Stimulated activated CD8-positive, alpha-beta memory T cell treated with anti-CD3 and anti-CD28 coated beads, Interleukin-7, amount 100 ng/mL, for 1 hour (primary cell): ENCODE results near the gene GLYR1.

Experiments used
- DNase-seq, 2 donors: peaks; one replicate each; pipeline ENCODE4 v3.0.0-alpha.2; 2020; ENCODE audit warnings: low read depth in 2 of 2

Gene GLYR1

DNA sequence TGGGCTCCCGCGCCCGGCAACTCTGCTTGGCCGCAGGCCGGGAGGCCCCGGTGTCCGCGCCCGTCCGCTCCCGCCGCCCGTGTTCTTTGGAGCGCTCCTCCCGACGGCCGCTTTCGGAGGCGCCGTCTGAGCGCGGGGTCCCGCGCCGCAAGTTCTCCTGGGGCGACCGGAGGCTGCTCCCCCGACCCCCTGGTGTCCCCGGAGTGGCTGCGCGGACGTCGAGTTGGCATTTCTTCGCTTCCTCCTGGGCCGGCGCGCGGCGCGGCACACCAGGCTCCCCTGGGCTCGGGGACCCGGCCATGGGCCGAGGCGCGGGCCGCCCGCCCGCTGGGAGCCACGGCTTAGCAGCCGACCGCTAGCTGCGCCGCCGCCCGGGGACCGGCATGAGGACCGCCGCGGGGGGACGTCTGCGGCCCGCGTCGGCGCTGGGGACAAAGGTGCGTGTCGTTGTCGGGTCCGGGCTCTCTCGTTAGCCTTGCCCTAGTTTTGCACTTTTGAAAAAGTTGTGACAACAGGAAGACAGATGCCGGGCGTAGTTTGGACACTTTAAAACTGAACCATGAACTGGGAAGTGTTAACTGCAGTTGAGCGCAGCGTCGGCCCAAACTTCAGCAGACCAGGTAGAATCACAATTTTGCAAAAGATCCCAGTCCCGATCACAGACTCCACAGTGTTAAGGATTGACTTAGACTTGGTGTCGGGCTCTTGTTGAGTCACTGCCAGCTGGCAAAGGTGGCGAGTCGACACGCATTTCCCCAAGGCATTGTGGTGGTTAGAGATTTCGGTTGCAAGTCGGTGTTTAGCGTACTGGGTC is 893 bp upstream of the GLYR1 start:
- no peak for DNase-seq

DNA sequence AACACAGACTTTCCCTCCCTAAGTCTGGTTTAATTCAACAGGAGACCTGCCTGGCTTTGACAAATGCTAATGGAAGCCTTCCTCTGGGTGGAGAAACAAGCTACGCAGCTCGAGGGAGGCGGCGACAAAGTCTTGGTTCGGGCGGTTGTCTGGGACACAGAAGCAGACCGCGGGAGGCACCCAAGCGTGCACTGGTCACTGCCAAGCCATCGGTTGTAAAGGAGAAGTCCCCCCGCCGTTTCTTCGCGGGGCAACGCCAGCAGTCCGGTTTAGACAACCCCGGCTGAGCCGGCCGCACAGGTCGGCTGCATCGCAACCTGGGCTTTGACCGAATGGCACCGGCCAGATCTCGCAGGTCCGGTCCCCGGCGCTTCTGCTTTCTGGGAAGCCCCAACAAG is 586 bp downstream of the GLYR1 start:
- no peak for DNase-seq

- no peak for DNase-seq
These were observed 6.1 kb downstream of the GLYR1 start for GRCh38 chr16:4840984-4841383.

DNA sequence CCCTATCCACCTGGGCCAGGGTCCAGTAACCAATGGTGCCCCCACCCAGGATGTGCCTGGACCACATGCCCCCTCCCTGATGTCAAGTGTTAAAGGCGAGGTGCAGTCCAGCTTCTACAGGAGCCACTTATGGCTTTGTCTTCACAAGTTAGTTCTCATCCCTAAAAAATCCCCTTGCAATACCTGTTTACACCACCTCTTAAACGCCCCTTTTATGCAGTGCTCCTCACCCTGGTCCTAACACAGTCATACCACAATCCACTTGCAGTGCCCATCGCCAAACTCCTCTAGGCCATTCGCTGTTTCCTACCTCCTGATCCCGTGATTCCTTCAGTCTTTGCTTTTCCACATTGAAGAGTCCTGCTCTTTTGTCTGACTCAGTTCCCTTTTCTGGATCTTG is 7.1 kb downstream of the GLYR1 start:
- no peak for DNase-seq

GRCh38 chr16:4837733-4838501 is 9.2 kb downstream of the GLYR1 start:
- DNase-seq, result no peak

DNA sequence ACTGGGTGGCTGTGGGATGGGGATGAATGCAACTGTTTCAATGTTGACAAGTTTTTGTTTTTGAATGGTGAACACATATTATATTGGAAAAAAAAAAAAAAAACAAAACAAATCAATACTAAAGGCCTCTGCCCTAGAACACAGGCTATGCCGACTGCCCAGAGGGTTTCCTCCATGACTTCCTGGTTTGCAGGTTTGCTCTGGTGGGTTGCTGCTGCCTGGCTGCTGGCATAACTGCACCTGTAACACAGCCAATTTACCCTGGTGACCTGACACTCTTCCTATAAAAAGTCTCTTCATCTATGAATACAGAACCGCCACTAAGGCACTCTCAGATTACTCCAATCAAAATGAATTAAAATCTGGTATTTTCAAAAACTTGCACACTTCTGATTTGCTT is 10.4 kb downstream of the GLYR1 start:
- no peak for DNase-seq

- DNase-seq, result no peak
These were observed 13.5 kb downstream of the GLYR1 start for GRCh38 chr16:4833584-4833983.

GRCh38 chr16:4832698-4833343 is 14.3 kb downstream of the GLYR1 start:
- no peak for DNase-seq

GRCh38 chr16:4831616-4832015 is 15.5 kb downstream of the GLYR1 start:
- no peak for DNase-seq

DNA sequence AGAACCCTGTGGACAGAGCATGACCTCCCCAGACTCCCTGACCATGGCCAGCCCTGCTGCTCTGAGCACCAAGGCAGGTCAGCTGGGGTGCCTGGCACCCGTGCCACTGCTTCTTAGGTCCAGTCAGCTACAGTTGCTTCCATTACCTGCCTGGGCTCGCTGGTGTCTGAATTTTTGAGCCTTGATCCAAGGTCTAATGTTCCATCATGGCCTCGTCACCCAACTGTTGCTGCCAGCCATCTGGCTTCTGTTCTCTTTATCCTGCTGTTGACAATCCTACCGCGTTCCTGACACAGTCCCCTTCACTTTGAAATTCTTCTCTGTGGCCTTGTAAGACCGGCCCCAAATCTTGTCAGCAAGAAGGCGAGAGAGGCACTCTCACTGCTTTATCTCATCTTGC is 16.7 kb downstream of the GLYR1 start:
- DNase-seq, result no peak

DNA sequence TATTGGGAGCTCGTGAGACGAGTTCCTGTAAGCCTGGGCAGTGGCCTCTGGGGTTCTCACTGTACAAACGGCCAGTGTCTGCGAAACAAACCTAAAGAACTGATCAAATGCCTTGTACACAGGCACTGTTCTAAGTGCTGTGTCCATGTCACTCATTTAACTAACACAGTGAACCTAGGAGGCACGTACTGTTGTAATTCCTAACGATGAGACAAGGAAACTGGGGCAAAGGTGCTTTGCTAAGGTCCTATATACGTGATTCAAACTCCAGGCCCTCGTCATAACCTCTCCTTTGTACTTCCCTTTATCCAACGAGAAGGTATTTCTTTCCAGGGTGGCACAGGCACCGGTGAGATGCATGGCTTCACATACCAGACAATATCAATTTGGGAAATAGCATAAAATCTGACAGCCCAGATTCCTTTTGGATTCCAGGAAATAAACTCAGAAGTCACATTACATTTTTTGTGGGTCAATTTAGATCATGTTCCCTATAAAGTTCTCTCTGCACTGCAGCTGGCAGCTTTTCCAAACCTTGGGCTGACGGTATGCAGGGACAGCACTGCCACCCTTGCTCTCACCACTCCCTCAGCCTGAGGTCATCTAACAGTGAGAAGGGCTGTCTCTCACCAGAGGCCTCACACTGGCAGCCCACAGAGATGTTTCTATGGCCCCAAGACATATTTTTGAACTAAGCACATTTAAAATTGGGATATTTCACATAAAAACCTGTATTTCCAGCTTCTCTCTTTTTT is 18.3 kb downstream of the GLYR1 start:
- no peak for DNase-seq

DNA sequence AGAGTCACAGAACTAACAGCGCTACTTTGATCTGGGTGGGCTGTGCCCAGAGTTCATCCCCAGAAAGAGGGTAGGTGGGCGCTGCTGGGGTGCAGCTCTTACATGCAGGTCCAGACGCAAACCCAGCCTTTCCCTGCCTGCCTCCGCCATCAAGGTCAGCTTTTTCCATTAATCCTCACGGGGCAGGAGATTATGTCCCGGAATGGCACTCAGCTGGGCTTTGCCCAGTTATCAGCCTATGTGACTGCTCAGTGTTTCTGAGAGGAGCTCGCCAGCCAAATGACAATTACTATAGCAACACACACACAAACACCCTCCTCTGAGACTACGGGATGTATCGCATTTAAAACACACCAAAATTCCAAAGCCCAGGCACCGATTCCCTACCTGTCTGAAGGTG is 20.1 kb downstream of the GLYR1 start:
- DNase-seq, result no peak

GRCh38 chr16:4826526-4826925 is 20.6 kb downstream of the GLYR1 start:
- DNase-seq, result no peak

- no peak for DNase-seq
These were observed 21.9 kb downstream of the GLYR1 start for GRCh38 chr16:4825196-4825595.

- no peak for DNase-seq
These were observed 26.4 kb downstream of the GLYR1 start for GRCh38 chr16:4820652-4821051.

- DNase-seq, result no peak
These were observed 32.4 kb downstream of the GLYR1 start for GRCh38 chr16:4814542-4815173.

GRCh38 chr16:4814046-4814445 is 33.0 kb downstream of the GLYR1 start:
- DNase-seq, result no peak

DNA sequence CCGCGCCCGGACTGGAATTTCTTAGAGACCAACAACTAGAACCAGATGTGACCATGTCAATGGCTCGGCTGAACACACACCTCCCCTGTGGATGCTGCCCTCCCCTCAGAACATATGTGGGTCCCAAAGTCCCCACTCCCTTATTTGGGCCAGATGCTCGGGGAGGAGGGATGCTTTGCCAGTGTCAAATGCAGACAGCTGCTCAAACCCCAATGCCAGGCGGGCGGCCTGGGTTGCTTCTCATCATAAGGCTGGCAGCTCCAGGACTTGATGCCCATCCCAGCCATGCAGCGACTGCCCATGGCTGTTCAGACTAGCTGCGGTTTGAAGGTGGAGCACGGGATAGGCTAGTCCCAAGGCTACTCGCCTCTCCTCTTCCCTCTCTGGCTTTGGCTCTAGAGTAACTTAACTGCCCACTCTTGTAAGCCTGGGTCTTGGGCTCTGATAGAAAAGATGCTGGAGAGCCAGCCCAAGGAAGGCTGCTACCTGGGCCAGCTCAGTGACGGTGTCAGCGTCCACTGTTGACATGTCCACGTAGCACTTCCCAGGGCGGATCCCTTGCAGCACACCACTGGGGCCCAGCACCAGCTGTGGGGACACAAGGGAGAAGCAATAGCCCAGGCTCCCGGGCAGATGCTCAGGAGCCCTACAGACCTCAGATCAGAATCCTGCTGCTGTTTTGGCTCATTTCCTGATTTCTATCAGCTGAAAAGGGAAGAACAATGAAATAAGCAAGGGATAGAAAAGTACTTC is 33.7 kb downstream of the GLYR1 start:
- DNase-seq, result no peak

- DNase-seq, result no peak
These were observed 35.3 kb downstream of the GLYR1 start for GRCh38 chr16:4811773-4812172.

DNA sequence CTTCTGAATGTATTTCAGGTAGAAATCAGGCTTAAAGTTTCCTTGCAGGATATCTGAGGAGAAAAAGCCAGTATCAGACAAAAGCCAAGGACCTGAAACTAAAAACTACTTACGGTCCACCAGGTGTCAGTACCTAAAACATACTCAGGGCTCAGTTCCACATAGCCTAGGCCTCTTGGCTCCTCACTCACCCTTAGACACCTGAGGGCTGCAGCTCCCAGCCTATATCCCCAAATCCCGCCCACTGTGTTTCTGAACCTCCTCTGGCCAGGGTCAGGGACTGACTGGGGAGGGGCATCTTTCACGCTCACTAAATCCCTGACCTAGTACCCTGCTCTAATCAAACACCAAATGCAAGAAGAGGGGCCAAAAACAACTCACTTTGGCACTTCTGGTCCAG is 35.8 kb downstream of the GLYR1 start:
- DNase-seq, result no peak

DNA sequence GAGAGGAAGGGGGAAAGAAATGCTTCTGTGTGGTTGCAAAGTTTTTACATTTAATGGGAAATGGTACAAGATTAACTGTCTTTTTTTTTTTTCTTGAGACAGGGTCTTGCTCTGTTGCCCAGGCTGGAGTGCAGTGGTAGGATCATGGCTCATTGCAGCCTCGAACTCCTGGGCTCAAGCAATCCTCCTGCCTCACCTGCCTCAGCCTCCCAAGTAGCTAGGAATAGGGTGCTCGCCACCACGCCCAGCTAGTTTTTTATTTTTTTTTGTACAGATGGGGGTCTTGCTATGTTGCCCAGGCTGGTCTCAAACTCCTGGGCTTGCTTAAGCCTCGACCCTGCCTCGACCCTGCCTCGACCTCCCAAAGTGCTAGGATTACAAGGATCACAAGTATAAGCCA is 40.8 kb downstream of the GLYR1 start:
- no peak for DNase-seq
